ENCODE data around the gene EPYC. TPM values are rescaled to one million over a fixed set of nuclear protein-coding genes. Genes with fewer than 3 reads are reported as not detected.
"Not testable (repeated sequence)": the region's sequence is repeated elsewhere in the genome, so short reads cannot be mapped to it uniquely, and the experiment has no call there.

EPYC gene
- total and polyA plus RNA-seq, 4 donors = 0.51 TPM; not detected in 3

- intact Hi-C loops (cut with DNase I); H3K9me3 ChIP-seq (ENCODE audit: control insufficient read depth, low read length); H3K4me3 ChIP-seq (ENCODE audit: low read length in 2 of 2); H3K27ac ChIP-seq (ENCODE audit: low read depth in 1 of 2, low read length in 2 of 2); H3K27me3 ChIP-seq (ENCODE audit: control insufficient read depth in 1 of 2, insufficient read depth in 2 of 2, low read length in 1 of 2); ATAC-seq (ENCODE audit: low FRiP score); DNase-seq; H3K36me3 ChIP-seq (ENCODE audit: control insufficient read depth in 1 of 2, insufficient read depth in 2 of 2, low read length in 1 of 2); H3K4me1 ChIP-seq (ENCODE audit: control insufficient read depth in 1 of 2, insufficient read depth in 2 of 2, low read length in 2 of 2): not testable (repeated sequence)
- WGBS, 2 donors = 92% methylated on average over 3 of the region's 3 CpGs
These were observed 19.4 kb downstream of the EPYC start for GRCh38 chr12:90985331-90985730.

DNA sequence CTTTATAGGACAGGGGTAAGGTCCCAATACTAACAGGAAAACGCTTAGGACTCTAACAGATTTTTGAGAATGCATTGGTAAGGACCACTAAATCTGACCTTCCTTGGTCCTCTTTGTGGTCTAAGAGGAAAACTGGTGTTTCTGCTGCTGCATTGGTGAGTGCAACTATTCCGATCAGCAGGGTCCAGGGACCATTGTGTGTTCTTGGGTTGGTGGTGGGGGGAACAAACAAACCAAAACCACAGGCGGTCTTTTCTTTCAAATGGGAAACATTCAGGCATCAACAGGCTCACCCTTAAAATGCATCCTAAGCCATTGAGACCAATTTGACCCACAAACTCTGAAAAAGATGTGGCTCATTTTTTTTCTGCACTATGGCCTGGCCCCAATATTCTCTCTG, 20.7 kb downstream of the EPYC start:
- no peak overlapping the region for H3K4me3 ChIP-seq (ENCODE audit: low read length in 2 of 2)
- 90 to 92% methylated on average over 3 of the region's 3 CpGs for WGBS, 2 donors
- intact Hi-C loops (cut with DNase I) = no loop called here
- DNase-seq (no peak), ATAC-seq (ENCODE audit: low FRiP score) (no peak)
- no peaks in the 10 kb centered on the region for H3K4me1 ChIP-seq (ENCODE audit: control insufficient read depth in 1 of 2, insufficient read depth in 2 of 2, low read length in 2 of 2)
- H3K36me3 ChIP-seq (ENCODE audit: control insufficient read depth in 1 of 2, insufficient read depth in 2 of 2, low read length in 1 of 2) = no peaks in the 10 kb centered on the region
- H3K27ac ChIP-seq (ENCODE audit: low read depth in 1 of 2, low read length in 2 of 2) = no peak overlapping the region
- no peaks in the 10 kb centered on the region for H3K27me3 ChIP-seq (ENCODE audit: control insufficient read depth in 1 of 2, insufficient read depth in 2 of 2, low read length in 1 of 2)
- H3K9me3 ChIP-seq (ENCODE audit: control insufficient read depth, low read length) = no peaks in the 10 kb centered on the region

GRCh38 chr12:90982170-90982569, 22.6 kb downstream of the EPYC start:
- H3K4me3 ChIP-seq (ENCODE audit: low read length in 2 of 2) = no peak overlapping the region
- WGBS, 2 donors = 96 to 97% methylated on average over 1 of the region's 1 CpG
- H3K27me3 ChIP-seq (ENCODE audit: control insufficient read depth in 1 of 2, insufficient read depth in 2 of 2, low read length in 1 of 2) = no peaks in the 10 kb centered on the region
- DNase-seq (no peak), ATAC-seq (ENCODE audit: low FRiP score) (no peak)
- no peak overlapping the region for H3K27ac ChIP-seq (ENCODE audit: low read depth in 1 of 2, low read length in 2 of 2)
- intact Hi-C loops (cut with DNase I) = no loop called here
- H3K36me3 ChIP-seq (ENCODE audit: control insufficient read depth in 1 of 2, insufficient read depth in 2 of 2, low read length in 1 of 2) = no peaks in the 10 kb centered on the region
- H3K4me1 ChIP-seq (ENCODE audit: control insufficient read depth in 1 of 2, insufficient read depth in 2 of 2, low read length in 2 of 2) = no peaks in the 10 kb centered on the region
- H3K9me3 ChIP-seq (ENCODE audit: control insufficient read depth, low read length) = no peaks in the 10 kb centered on the region

- Histone ChIP-seq H3K4me3 (ENCODE audit: low read length in 2 of 2) (no peak overlapping the region), H3K27ac (ENCODE audit: low read depth in 1 of 2, low read length in 2 of 2) (no peak overlapping the region), H3K27me3 (ENCODE audit: control insufficient read depth in 1 of 2, insufficient read depth in 2 of 2, low read length in 1 of 2) (no peaks in the 10 kb centered on the region), H3K4me1 (ENCODE audit: control insufficient read depth in 1 of 2, insufficient read depth in 2 of 2, low read length in 2 of 2) (no peaks in the 10 kb centered on the region), H3K36me3 (ENCODE audit: control insufficient read depth in 1 of 2, insufficient read depth in 2 of 2, low read length in 1 of 2) (no peaks in the 10 kb centered on the region), H3K9me3 (ENCODE audit: control insufficient read depth, low read length) (no peaks in the 10 kb centered on the region)
- ATAC-seq (ENCODE audit: low FRiP score) = no peak
- intact Hi-C loops (cut with DNase I) = loop anchor here (2.0 to 10.0 kb wide), 4 partner anchors 127 to 377 kb away; no protein-coding TSS in a partner anchor
- 70 to 72% methylated on average over 3 of the region's 3 CpGs for WGBS, 2 donors
- DNase-seq = no peak
These were observed 24.8 kb downstream of the EPYC start for GRCh38 chr12:90979951-90980350.

DNA sequence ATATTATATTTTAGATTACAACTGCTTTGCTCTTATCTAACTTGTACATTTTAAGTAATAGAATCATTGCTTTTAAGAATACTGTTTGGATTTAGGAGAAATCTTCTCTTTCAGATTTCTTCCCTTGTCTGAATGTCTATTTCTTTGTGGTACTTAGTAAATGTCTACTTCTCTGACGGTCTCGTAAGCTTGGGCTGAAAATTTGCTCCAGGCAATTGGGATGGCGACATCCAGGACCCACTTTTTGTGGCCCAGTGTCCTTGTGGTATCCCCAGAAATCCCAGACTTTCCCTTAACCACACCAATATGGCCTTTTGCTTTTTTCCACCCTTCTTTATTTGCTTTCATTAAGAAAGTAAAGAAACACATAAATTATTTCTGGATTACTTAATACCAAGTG, 25.8 kb downstream of the EPYC start:
- no peaks in the 10 kb centered on the region for H3K4me1 ChIP-seq (ENCODE audit: control insufficient read depth in 1 of 2, insufficient read depth in 2 of 2, low read length in 2 of 2)
- intact Hi-C loops (cut with DNase I) = loop anchor here (2.0 to 10.0 kb wide), 4 partner anchors 128 to 378 kb away; no protein-coding TSS in a partner anchor
- DNase-seq (no peak), ATAC-seq (ENCODE audit: low FRiP score) (no peak)
- no peak overlapping the region for H3K27ac ChIP-seq (ENCODE audit: low read depth in 1 of 2, low read length in 2 of 2)
- WGBS, 2 donors = 84 to 89% methylated on average over 3 of the region's 3 CpGs
- no peaks in the 10 kb centered on the region for H3K27me3 ChIP-seq (ENCODE audit: control insufficient read depth in 1 of 2, insufficient read depth in 2 of 2, low read length in 1 of 2)
- no peaks in the 10 kb centered on the region for H3K9me3 ChIP-seq (ENCODE audit: control insufficient read depth, low read length)
- H3K4me3 ChIP-seq (ENCODE audit: low read length in 2 of 2) = no peak overlapping the region
- H3K36me3 ChIP-seq (ENCODE audit: control insufficient read depth in 1 of 2, insufficient read depth in 2 of 2, low read length in 1 of 2) = no peaks in the 10 kb centered on the region

DNA sequence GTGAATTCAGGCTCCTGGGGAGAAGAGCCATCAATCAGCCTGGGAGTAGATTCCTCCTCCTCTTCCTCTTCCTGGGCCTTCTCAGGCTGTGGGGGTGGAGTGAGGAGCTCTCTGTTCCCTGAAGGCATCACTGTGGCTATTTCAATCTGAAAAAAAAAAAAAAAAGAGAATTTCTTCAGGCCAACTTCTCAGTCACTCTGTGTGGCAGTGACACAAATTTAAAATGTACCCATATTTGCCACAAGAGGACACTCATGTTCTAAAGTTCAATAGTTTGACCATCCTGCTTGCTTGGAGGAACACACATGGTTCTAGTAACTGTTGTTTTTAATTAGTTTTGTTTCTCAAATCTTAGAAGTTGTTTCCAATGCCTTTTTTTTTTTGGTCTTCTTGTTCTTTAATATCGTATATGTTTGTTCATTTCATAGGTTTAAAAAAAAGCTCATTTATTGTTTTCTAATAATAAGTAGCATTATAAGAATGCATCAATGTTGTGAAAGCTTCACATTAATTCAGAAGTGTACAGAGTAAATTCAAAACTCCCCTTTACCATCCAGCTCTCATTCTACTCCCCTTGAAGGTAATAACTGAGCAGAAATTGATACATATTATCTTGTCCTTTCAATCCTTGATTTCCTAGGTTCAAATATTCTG, 26.5 kb downstream of the EPYC start:
- WGBS, 2 donors = 10 to 18% methylated on average over 1 of the region's 1 CpG
- Histone ChIP-seq H3K27ac (ENCODE audit: low read depth in 1 of 2, low read length in 2 of 2) (no peak overlapping the region), H3K36me3 (ENCODE audit: control insufficient read depth in 1 of 2, insufficient read depth in 2 of 2, low read length in 1 of 2) (no peaks in the 10 kb centered on the region), H3K9me3 (ENCODE audit: control insufficient read depth, low read length) (no peaks in the 10 kb centered on the region), H3K4me1 (ENCODE audit: control insufficient read depth in 1 of 2, insufficient read depth in 2 of 2, low read length in 2 of 2) (no peaks in the 10 kb centered on the region), H3K4me3 (ENCODE audit: low read length in 2 of 2) (no peak overlapping the region), H3K27me3 (ENCODE audit: control insufficient read depth in 1 of 2, insufficient read depth in 2 of 2, low read length in 1 of 2) (no peaks in the 10 kb centered on the region)
- intact Hi-C loops (cut with DNase I) = loop anchor here (2.0 to 10.0 kb wide), 4 partner anchors 129 to 379 kb away; no protein-coding TSS in a partner anchor
- ATAC-seq (ENCODE audit: low FRiP score) = peak; percentile 87
- no peak for DNase-seq

DNA sequence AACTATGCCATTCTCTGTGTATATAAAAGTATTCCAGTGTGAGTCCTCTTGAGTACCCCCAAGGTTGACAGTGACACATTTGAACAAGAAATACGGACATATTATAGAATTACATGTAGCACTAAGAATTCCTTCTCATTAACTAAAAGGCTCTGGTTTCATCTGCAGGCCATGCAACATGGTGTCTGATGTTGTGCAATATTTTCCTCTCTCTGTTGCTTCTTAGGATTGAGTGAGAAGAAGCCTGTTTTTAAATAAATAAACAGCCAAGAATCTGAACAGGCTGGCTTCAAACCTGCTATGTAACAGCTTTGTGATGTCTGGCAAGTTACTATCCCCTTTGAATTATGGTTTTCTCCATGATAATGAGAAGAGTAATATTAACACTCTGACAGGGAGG, 27.5 kb downstream of the EPYC start:
- Histone ChIP-seq H3K4me3 (ENCODE audit: low read length in 2 of 2) (no peak overlapping the region), H3K27me3 (ENCODE audit: control insufficient read depth in 1 of 2, insufficient read depth in 2 of 2, low read length in 1 of 2) (no peaks in the 10 kb centered on the region), H3K4me1 (ENCODE audit: control insufficient read depth in 1 of 2, insufficient read depth in 2 of 2, low read length in 2 of 2) (no peaks in the 10 kb centered on the region), H3K27ac (ENCODE audit: low read depth in 1 of 2, low read length in 2 of 2) (no peak overlapping the region), H3K9me3 (ENCODE audit: control insufficient read depth, low read length) (no peaks in the 10 kb centered on the region), H3K36me3 (ENCODE audit: control insufficient read depth in 1 of 2, insufficient read depth in 2 of 2, low read length in 1 of 2) (no peaks in the 10 kb centered on the region)
- intact Hi-C loops (cut with DNase I) = loop anchor here (5.0 to 10.0 kb wide), 3 partner anchors 130 to 380 kb away; no protein-coding TSS in a partner anchor
- DNase-seq (no peak), ATAC-seq (ENCODE audit: low FRiP score) (peak; percentile 20)
- 86 to 94% methylated on average over 1 of the region's 1 CpG for WGBS, 2 donors

- H3K36me3 ChIP-seq (ENCODE audit: control insufficient read depth in 1 of 2, insufficient read depth in 2 of 2, low read length in 1 of 2) = no peaks in the 10 kb centered on the region
- no peak overlapping the region for H3K4me3 ChIP-seq (ENCODE audit: low read length in 2 of 2)
- no peaks in the 10 kb centered on the region for H3K4me1 ChIP-seq (ENCODE audit: control insufficient read depth in 1 of 2, insufficient read depth in 2 of 2, low read length in 2 of 2)
- no peak for ATAC-seq (ENCODE audit: low FRiP score)
- no peaks in the 10 kb centered on the region for H3K9me3 ChIP-seq (ENCODE audit: control insufficient read depth, low read length)
- no peak for DNase-seq
- H3K27me3 ChIP-seq (ENCODE audit: control insufficient read depth in 1 of 2, insufficient read depth in 2 of 2, low read length in 1 of 2) = peaks cover 0 to 2% of the 10 kb centered on the region in 2 donors
- H3K27ac ChIP-seq (ENCODE audit: low read depth in 1 of 2, low read length in 2 of 2) = no peak overlapping the region
- intact Hi-C loops (cut with DNase I) = loop anchor here in 1 of 2 donors (10.0 kb wide), 1 partner anchor 201 kb away; no protein-coding TSS in a partner anchor
These were observed 30.5 kb downstream of the EPYC start for GRCh38 chr12:90974286-90974685.

- H3K27me3 ChIP-seq (ENCODE audit: control insufficient read depth in 1 of 2, insufficient read depth in 2 of 2, low read length in 1 of 2) = peaks cover 0 to 2% of the 10 kb centered on the region in 2 donors
- no peak overlapping the region for H3K27ac ChIP-seq (ENCODE audit: low read depth in 1 of 2, low read length in 2 of 2)
- intact Hi-C loops (cut with DNase I) = loop anchor here in 1 of 2 donors (10.0 kb wide), 1 partner anchor 203 kb away; no protein-coding TSS in a partner anchor
- no peaks in the 10 kb centered on the region for H3K9me3 ChIP-seq (ENCODE audit: control insufficient read depth, low read length)
- DNase-seq (no peak), ATAC-seq (ENCODE audit: low FRiP score) (no peak)
- no peaks in the 10 kb centered on the region for H3K4me1 ChIP-seq (ENCODE audit: control insufficient read depth in 1 of 2, insufficient read depth in 2 of 2, low read length in 2 of 2)
- no peaks in the 10 kb centered on the region for H3K36me3 ChIP-seq (ENCODE audit: control insufficient read depth in 1 of 2, insufficient read depth in 2 of 2, low read length in 1 of 2)
- H3K4me3 ChIP-seq (ENCODE audit: low read length in 2 of 2) = no peak overlapping the region
These were observed 32.5 kb downstream of the EPYC start for GRCh38 chr12:90972226-90972625.

All from aorta (tissue), 5 donors.